Stimulated activated CD4-positive, alpha-beta T cell treated with anti-CD3 and anti-CD28 coated beads, Interleukin-12 subunit alpha, Interleukin-12 subunit beta, amount 100 ng/mL, for 4 hours (primary cell): ENCODE measurements around the gene UBE2D2.
"Not testable (repeated sequence)": the region's sequence is repeated elsewhere in the genome, so short reads cannot be mapped to it uniquely, and the experiment has no call there.

ENCODE experiments used
- DNase-seq: peaks from one replicate; pipeline ENCODE4 v3.0.0-alpha.2; 2020

Gene UBE2D2

GRCh38 chr5:139549162-139549894 lies 11.8 kb upstream of the UBE2D2 start:
- DNase-seq: no peak

- not testable (repeated sequence) for DNase-seq
These were observed 10.9 kb upstream of the UBE2D2 start for GRCh38 chr5:139550051-139550872.

GRCh38 chr5:139551191-139551889 lies 9.8 kb upstream of the UBE2D2 start:
- no peak for DNase-seq

- DNase-seq: no peak
These were observed 8.1 kb upstream of the UBE2D2 start for GRCh38 chr5:139552893-139553575.

GRCh38 chr5:139554264-139554663 lies 6.9 kb upstream of the UBE2D2 start:
- DNase-seq: no peak

GRCh38 chr5:139557811-139558210 lies 3.3 kb upstream of the UBE2D2 start:
- DNase-seq: no peak

- DNase-seq: peak; percentile 58
These were observed 714 bp downstream of the UBE2D2 start for GRCh38 chr5:139561655-139562451.

- DNase-seq: no peak
These were observed 1.7 kb downstream of the UBE2D2 start for GRCh38 chr5:139562847-139563246.

GRCh38 chr5:139565411-139566305 lies 4.5 kb downstream of the UBE2D2 start:
- no peak for DNase-seq

GRCh38 chr5:139566611-139567010 lies 5.5 kb downstream of the UBE2D2 start:
- DNase-seq: no peak

GRCh38 chr5:139569270-139569955 lies 8.3 kb downstream of the UBE2D2 start:
- DNase-seq: no peak

GRCh38 chr5:139571543-139571942 lies 10.4 kb downstream of the UBE2D2 start:
- DNase-seq: no peak

GRCh38 chr5:139571966-139572365 lies 10.8 kb downstream of the UBE2D2 start:
- no peak for DNase-seq

- DNase-seq: no peak
These were observed 13.6 kb downstream of the UBE2D2 start for GRCh38 chr5:139574641-139575312.

- no peak for DNase-seq
These were observed 14.1 kb downstream of the UBE2D2 start for GRCh38 chr5:139575313-139575646.

- DNase-seq: peak; percentile 10
These were observed 14.6 kb downstream of the UBE2D2 start for GRCh38 chr5:139575751-139576150.

- no peak for DNase-seq
These were observed 16.7 kb downstream of the UBE2D2 start for GRCh38 chr5:139577689-139578290.

GRCh38 chr5:139578325-139578724 lies 17.2 kb downstream of the UBE2D2 start:
- no peak for DNase-seq

GRCh38 chr5:139582181-139582580 lies 21.0 kb downstream of the UBE2D2 start:
- not testable (repeated sequence) for DNase-seq
